Fibroblast of mammary gland (primary cell): Measurements from ENCODE around the gene LTBP1.

Experiments used
- DNase-seq: peaks from one replicate; pipeline ENCODE4 v3.0.0-alpha.2; 2010; ENCODE audit warnings: low read depth
- H3K4me3 ChIP-seq: 2 replicates; pipeline ENCODE4 v1.5.1; 2011; ENCODE audit warnings: low read depth, mild to moderate bottlenecking, low read length, moderate library complexity; ENCODE audit not compliant: control insufficient read depth
- TF ChIP-seq, protein P1 (sequence below): conservative IDR thresholded peaks from 2 replicates; pipeline ENCODE4 v1.5.1; 2011; ENCODE audit warnings: low read depth, low read length, inconsistent platforms; ENCODE audit not compliant: control insufficient read depth, insufficient read depth

Gene LTBP1

DNA sequence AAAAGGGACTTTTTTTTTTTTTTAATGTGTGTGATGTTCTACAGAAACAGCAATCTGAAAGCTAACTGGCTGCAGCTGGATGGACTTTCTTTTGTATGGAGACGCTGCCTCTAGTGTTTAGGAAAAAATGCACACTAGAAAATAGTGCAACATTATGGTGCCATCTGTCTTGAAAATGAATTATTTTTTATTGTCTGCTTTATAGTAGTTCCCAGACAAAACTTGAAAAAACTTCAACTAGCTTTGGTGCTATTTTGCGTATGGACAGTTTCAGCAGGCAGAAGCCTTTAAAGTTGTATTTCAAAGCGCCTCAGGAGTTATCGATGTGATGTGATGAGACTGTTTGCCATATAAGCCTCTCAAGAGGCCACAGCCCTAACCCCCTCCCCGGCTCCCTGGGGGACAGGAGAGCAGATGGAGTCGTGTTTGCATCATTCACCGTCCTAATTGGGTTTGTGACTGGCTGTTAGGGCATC lies 86.9 kb downstream of the LTBP1 start:
- TF ChIP-seq, protein P1, sequence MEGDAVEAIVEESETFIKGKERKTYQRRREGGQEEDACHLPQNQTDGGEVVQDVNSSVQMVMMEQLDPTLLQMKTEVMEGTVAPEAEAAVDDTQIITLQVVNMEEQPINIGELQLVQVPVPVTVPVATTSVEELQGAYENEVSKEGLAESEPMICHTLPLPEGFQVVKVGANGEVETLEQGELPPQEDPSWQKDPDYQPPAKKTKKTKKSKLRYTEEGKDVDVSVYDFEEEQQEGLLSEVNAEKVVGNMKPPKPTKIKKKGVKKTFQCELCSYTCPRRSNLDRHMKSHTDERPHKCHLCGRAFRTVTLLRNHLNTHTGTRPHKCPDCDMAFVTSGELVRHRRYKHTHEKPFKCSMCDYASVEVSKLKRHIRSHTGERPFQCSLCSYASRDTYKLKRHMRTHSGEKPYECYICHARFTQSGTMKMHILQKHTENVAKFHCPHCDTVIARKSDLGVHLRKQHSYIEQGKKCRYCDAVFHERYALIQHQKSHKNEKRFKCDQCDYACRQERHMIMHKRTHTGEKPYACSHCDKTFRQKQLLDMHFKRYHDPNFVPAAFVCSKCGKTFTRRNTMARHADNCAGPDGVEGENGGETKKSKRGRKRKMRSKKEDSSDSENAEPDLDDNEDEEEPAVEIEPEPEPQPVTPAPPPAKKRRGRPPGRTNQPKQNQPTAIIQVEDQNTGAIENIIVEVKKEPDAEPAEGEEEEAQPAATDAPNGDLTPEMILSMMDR = peak; percentile 64
- peak; percentile 70 for DNase-seq
- peak overlapping the region; percentile 30 for H3K4me3 ChIP-seq

DNA sequence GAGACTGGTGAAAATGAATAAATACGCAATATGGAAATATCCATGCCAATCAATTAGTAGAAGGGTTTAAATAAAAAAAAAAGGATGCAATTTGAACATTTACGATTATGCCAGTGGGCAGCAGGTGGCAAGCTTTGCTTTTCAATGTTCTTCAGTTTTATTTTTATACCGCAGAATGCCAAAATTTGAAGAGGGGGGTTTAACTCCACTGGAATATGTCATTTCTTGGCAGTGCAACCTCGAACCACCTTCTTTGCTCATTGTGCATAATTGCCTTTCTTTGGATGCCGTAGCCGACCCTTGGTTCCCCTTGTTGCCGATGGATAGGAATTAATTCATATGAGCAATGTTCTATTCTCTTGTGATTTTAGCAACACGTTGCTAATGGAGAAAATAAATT lies 88.0 kb downstream of the LTBP1 start:
- TF ChIP-seq, protein P1 = peak; percentile 57
- H3K4me3 ChIP-seq = no peak overlapping the region
- DNase-seq = peak; percentile 80

DNA sequence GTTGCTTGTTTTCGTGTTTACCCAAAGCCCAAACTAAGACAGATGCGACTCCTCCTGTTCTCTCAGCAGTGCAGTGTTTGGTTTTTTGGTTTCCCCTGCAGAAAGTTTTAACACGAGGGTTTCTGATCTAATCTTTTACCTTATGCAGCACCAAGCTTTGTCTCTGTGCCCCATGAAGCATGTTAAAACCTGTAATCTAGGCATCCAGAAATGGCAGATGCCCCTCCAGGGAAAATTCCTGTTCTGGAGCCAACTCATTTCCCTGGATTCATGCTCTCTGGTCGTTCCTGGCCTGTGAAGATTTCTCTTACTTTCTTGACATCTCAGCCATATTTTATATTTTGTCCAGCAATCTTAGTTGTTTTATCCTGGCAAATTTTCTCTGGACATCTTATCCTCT lies 91.5 kb downstream of the LTBP1 start:
- TF ChIP-seq, protein P1 = no peak
- H3K4me3 ChIP-seq = no peak overlapping the region
- DNase-seq = no peak

DNA sequence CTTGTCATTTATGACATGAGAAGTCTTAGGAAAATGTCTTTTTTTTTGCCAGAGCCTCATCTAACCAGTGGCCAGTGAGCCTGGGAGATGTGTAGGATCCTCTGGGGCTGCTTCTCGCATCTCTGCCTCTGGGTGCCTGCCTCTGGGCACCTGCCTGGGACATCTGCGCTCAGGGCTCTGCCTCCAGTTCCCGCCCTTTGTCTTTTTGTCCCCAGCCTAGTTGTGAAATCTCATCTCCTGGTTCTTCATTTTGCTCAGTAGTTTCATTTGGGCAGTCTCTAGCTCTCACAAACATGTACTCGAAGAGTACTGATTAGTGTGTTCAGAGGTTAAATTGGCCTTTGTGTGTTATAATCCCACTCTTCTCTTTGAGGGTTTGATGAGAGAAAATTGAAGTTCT lies 92.0 kb downstream of the LTBP1 start:
- DNase-seq = no peak
- TF ChIP-seq, protein P1 = no peak
- no peak overlapping the region for H3K4me3 ChIP-seq

DNA sequence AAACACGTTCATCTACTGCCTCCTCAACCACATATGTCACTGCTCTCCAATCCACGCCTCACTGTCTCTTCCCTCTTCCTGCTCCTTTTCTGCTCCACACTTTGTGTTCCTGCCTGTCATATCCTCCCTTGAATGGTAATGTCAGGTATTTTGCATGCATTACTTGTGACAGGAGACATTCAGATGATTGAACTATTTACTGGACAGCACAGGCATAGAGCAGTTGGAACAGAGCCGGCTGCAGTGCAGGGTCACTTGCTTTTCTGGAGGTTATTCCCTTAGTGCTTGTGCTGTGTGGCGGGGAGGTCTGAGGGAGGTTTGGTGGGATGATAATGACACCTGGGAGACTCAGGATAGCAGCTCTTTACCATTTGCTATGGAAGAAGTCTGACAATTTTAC lies 93.8 kb downstream of the LTBP1 start:
- no peak overlapping the region for H3K4me3 ChIP-seq
- TF ChIP-seq, protein P1 = no peak

DNA sequence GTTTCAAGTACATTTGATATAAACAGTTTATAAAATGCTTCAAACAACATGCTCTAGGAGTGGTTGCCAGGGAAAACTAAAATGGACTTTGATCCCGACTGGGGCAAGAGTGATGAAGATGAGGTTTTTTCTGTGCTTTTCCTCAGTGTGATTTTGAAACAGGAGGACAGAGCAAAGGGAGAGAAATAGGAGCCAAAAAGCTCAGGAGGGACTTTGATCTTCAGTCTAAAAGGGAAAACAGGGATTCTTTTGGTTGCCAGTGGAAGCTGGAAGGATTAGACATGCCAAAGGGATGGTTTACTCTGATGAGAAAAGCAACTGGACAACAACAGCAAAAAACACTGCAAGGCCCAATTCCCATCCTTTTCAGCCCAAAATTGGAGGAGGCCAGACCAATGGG lies 95.5 kb downstream of the LTBP1 start:
- TF ChIP-seq, protein P1 = no peak
- no peak overlapping the region for H3K4me3 ChIP-seq
- DNase-seq = no peak

More for the DNA sequence above, 93.8 kb downstream of the LTBP1 start:
- no peak for DNase-seq

DNA sequence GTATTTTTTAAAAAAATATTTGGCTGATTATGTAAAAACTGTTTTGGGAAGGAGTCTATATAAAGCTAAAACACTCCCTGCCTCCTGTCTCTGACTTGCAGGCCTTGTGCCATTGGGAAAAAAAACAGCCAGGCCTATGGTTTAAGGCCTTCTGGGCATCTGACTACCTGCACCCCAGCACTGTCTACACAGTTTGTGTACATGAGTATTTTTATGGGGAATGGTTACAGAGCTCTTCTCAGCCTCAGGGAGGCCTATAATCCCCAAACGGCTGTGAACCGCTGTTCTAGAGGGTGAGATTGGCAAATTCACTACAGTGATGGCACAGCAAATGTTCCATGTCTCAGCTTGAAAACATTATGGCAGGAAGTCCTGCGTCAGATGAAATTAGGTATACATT lies 96.1 kb downstream of the LTBP1 start:
- DNase-seq = no peak
- TF ChIP-seq, protein P1 = no peak
- no peak overlapping the region for H3K4me3 ChIP-seq
